Hepatocyte (in vitro differentiated cells): Measurements from ENCODE around the gene NUDT13.

Source experiments
- EZH2 ChIP-seq: fragments of 200-600 bp; sonication (generic); IDR thresholded peaks from 2 replicates; pipeline ENCODE4 v1.6.1; 2016; ENCODE audit warnings: antibody characterized with exemption, mild to moderate bottlenecking, borderline replicate concordance
- EZH2phosphoT487 ChIP-seq: fragments of 200-600 bp; sonication (generic); IDR thresholded peaks from one replicate; pipeline ENCODE4 v1.6.1; 2018; ENCODE audit warnings: antibody characterized with exemption, mild to moderate bottlenecking, low read depth, moderate library complexity; ENCODE audit not compliant: unreplicated experiment, severe bottlenecking
- TF ChIP-seq, protein P1 (sequence below): fragments of 200-600 bp; sonication (generic); IDR thresholded peaks from 2 replicates; pipeline ENCODE4 v1.5.1; 2016; ENCODE audit warnings: antibody characterized with exemption, mild to moderate bottlenecking; ENCODE audit not compliant: poor library complexity

DNA sequence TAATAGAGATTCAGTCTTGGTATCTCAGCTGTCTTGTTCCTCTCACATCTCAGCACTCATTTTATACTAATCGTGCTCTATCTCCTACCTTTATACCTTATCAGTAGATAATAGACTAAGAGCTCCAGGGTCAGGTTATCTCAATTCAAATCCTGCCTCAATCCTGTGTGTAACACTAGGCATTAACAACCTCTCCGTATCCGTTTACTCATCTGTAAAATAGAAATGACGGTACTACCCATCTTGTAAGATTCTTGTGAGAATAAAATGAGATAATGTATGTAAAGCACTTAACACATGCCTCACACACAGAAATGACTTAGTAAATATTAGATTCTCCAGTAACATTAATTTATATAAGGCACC, 13.0 kb upstream of the NUDT13 start:
- TF ChIP-seq, protein P1, sequence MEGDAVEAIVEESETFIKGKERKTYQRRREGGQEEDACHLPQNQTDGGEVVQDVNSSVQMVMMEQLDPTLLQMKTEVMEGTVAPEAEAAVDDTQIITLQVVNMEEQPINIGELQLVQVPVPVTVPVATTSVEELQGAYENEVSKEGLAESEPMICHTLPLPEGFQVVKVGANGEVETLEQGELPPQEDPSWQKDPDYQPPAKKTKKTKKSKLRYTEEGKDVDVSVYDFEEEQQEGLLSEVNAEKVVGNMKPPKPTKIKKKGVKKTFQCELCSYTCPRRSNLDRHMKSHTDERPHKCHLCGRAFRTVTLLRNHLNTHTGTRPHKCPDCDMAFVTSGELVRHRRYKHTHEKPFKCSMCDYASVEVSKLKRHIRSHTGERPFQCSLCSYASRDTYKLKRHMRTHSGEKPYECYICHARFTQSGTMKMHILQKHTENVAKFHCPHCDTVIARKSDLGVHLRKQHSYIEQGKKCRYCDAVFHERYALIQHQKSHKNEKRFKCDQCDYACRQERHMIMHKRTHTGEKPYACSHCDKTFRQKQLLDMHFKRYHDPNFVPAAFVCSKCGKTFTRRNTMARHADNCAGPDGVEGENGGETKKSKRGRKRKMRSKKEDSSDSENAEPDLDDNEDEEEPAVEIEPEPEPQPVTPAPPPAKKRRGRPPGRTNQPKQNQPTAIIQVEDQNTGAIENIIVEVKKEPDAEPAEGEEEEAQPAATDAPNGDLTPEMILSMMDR = no peak
- TF ChIP-seq EZH2phosphoT487 (no peak), EZH2 (no peak)
